Effector memory CD4-positive, alpha-beta T cell (primary cell): ENCODE measurements around the gene HSD11B1L.
"Not testable (repeated sequence)": the region's sequence is repeated elsewhere in the genome, so short reads cannot be mapped to it uniquely, and the experiment has no call there.

Experiments used
- DNase-seq, 3 donors: peaks; one replicate each; pipeline ENCODE4 v3.0.0-alpha.2; 2020
- H3K27ac ChIP-seq: 2 replicates; pipeline ENCODE4 v1.7.0; 2013; ENCODE audit warnings: mild to moderate bottlenecking, low read length, moderate library complexity; ENCODE audit not compliant: insufficient read depth, poor library complexity, severe bottlenecking
- H3K27me3 ChIP-seq: replicated peaks from 2 replicates; pipeline ENCODE4 v1.7.0; 2013; ENCODE audit warnings: mild to moderate bottlenecking, low read length; ENCODE audit not compliant: insufficient read depth, control insufficient read depth, poor library complexity, severe bottlenecking
- H3K36me3 ChIP-seq: 2 replicates; pipeline ENCODE4 v1.7.0; 2013; ENCODE audit warnings: mild to moderate bottlenecking, low read length, moderate library complexity; ENCODE audit not compliant: control insufficient read depth, insufficient read depth
- H3K4me1 ChIP-seq: 2 replicates; pipeline ENCODE4 v1.7.0; 2013; ENCODE audit warnings: low read length, mild to moderate bottlenecking; ENCODE audit not compliant: control insufficient read depth, insufficient read depth, poor library complexity, severe bottlenecking
- H3K4me3 ChIP-seq: 2 replicates; pipeline ENCODE4 v1.7.0; 2013; ENCODE audit warnings: low read length, low read depth, mild to moderate bottlenecking; ENCODE audit not compliant: insufficient read depth, poor library complexity, severe bottlenecking
- H3K9me3 ChIP-seq: 2 replicates; pipeline ENCODE4 v1.7.0; 2013; ENCODE audit warnings: mild to moderate bottlenecking, low read length, moderate library complexity; ENCODE audit not compliant: control insufficient read depth

The HSD11B1L gene

GRCh38 chr19:5698635-5699422, 18.0 kb downstream of the HSD11B1L start:
- peaks cover 58% of the 10 kb centered on the region for H3K36me3 ChIP-seq
- no peaks in the 10 kb centered on the region for H3K9me3 ChIP-seq
- DNase-seq: no peak
- no peak overlapping the region for H3K4me3 ChIP-seq
- no peaks in the 10 kb centered on the region for H3K27me3 ChIP-seq
- H3K27ac ChIP-seq: no peak overlapping the region
- H3K4me1 ChIP-seq: no peaks in the 10 kb centered on the region

- Histone ChIP-seq H3K36me3 (peaks cover 48% of the 10 kb centered on the region), H3K27me3 (no peaks in the 10 kb centered on the region)
Observed at GRCh38 chr19:5700455-5701092, 19.7 kb downstream of the HSD11B1L start.

GRCh38 chr19:5702053-5702410, 21.2 kb downstream of the HSD11B1L start:
- H3K4me3 ChIP-seq, H3K27ac ChIP-seq, H3K9me3 ChIP-seq, H3K27me3 ChIP-seq, H3K4me1 ChIP-seq, DNase-seq: not testable (repeated sequence)
- peaks cover 48% of the 10 kb centered on the region for H3K36me3 ChIP-seq

More at GRCh38 chr19:5700455-5701092, 19.7 kb downstream of the HSD11B1L start:
- Histone ChIP-seq H3K4me3 (no peak overlapping the region), H3K4me1 (no peaks in the 10 kb centered on the region), H3K9me3 (no peaks in the 10 kb centered on the region), H3K27ac (no peak overlapping the region)
- no peak for DNase-seq

GRCh38 chr19:5703819-5704818, 23.3 kb downstream of the HSD11B1L start:
- H3K27ac ChIP-seq: no peak overlapping the region
- H3K9me3 ChIP-seq: no peaks in the 10 kb centered on the region
- no peaks in the 10 kb centered on the region for H3K27me3 ChIP-seq
- DNase-seq: no peak
- H3K4me3 ChIP-seq: no peak overlapping the region
- no peaks in the 10 kb centered on the region for H3K4me1 ChIP-seq
- peaks cover 43% of the 10 kb centered on the region for H3K36me3 ChIP-seq

GRCh38 chr19:5705552-5705951, 24.7 kb downstream of the HSD11B1L start:
- no peaks in the 10 kb centered on the region for H3K4me1 ChIP-seq
- H3K27ac ChIP-seq: no peak overlapping the region
- no peak overlapping the region for H3K4me3 ChIP-seq
- peaks cover 44% of the 10 kb centered on the region for H3K36me3 ChIP-seq
- DNase-seq: no peak
- no peaks in the 10 kb centered on the region for H3K9me3 ChIP-seq
- no peaks in the 10 kb centered on the region for H3K27me3 ChIP-seq

- no peak overlapping the region for H3K27ac ChIP-seq
- no peak overlapping the region for H3K4me3 ChIP-seq
- H3K27me3 ChIP-seq: no peaks in the 10 kb centered on the region
- DNase-seq: no peak
- no peaks in the 10 kb centered on the region for H3K4me1 ChIP-seq
- no peaks in the 10 kb centered on the region for H3K9me3 ChIP-seq
- H3K36me3 ChIP-seq: peaks cover 58% of the 10 kb centered on the region
Observed at GRCh38 chr19:5706876-5707573, 26.2 kb downstream of the HSD11B1L start.

- no peak for DNase-seq
- no peaks in the 10 kb centered on the region for H3K9me3 ChIP-seq
- no peak overlapping the region for H3K4me3 ChIP-seq
- H3K27ac ChIP-seq: no peak overlapping the region
- peaks cover 67% of the 10 kb centered on the region for H3K36me3 ChIP-seq
- no peaks in the 10 kb centered on the region for H3K27me3 ChIP-seq
- H3K4me1 ChIP-seq: no peaks in the 10 kb centered on the region
Observed at GRCh38 chr19:5707576-5708575, 27.0 kb downstream of the HSD11B1L start.

GRCh38 chr19:5711025-5711424, 30.2 kb downstream of the HSD11B1L start:
- Histone ChIP-seq H3K27ac (no peak overlapping the region), H3K27me3 (no peaks in the 10 kb centered on the region), H3K9me3 (no peaks in the 10 kb centered on the region), H3K4me3 (no peak overlapping the region), H3K4me1 (no peaks in the 10 kb centered on the region), H3K36me3 (peaks cover 60% of the 10 kb centered on the region)
- DNase-seq: no peak
